G401 (cell line): ENCODE measurements around the gene CTCFL. TPM values are rescaled to one million over a fixed set of nuclear protein-coding genes. Genes with fewer than 3 reads are reported as not detected.
"Not testable (repeated sequence)": the region's sequence is repeated elsewhere in the genome, so short reads cannot be mapped to it uniquely, and the experiment has no call there.

Experiments
- DNase-seq: peaks from one replicate; pipeline ENCODE4 v3.0.0-alpha.2; 2015; ENCODE audit warnings: low spot score
- in situ Hi-C: cut with HindIII; loops from 2 replicates; pipeline ENCODE4 v1.10.0; 2016; ENCODE audit warnings: low sequenced_read_pairs, mixed read lengths
- total RNA-seq: library from RNA; depleted of rRNA; stranded (reverse); fragments of >200 nt; shearing (Covaris generic); gene quantifications from 2 replicates; pipeline ENCODE4 v1.2.3, GENCODE V29; 2014

Gene CTCFL
- total RNA-seq, 1 experiment from 2014 or later = 0.03 TPM

- in situ Hi-C loops = no loop called here
Observed at GRCh38 chr20:57513199-57513598, 11.7 kb downstream of the CTCFL start.

GRCh38 chr20:57512432-57512831, 12.5 kb downstream of the CTCFL start:
- no peak for DNase-seq
- in situ Hi-C loops = no loop called here

More at GRCh38 chr20:57513199-57513598, 11.7 kb downstream of the CTCFL start:
- DNase-seq = no peak

GRCh38 chr20:57511709-57512108, 13.2 kb downstream of the CTCFL start:
- DNase-seq, in situ Hi-C loops: not testable (repeated sequence)

GRCh38 chr20:57509665-57510237, 15.2 kb downstream of the CTCFL start:
- in situ Hi-C loops = no loop called here
- DNase-seq = no peak

- in situ Hi-C loops = no loop called here
- DNase-seq = no peak
Observed at GRCh38 chr20:57508831-57509230, 16.1 kb downstream of the CTCFL start.

GRCh38 chr20:57508381-57508780, 16.6 kb downstream of the CTCFL start:
- no peak for DNase-seq
- in situ Hi-C loops = no loop called here

GRCh38 chr20:57507477-57507876, 17.5 kb downstream of the CTCFL start:
- in situ Hi-C loops = no loop called here
- peak; percentile 25 for DNase-seq

GRCh38 chr20:57505979-57506378, 19.0 kb downstream of the CTCFL start:
- in situ Hi-C loops = no loop called here
- no peak for DNase-seq

- in situ Hi-C loops = no loop called here
- DNase-seq = no peak
Observed at GRCh38 chr20:57504411-57504810, 20.5 kb downstream of the CTCFL start.

- in situ Hi-C loops = no loop called here
- no peak for DNase-seq
Observed at GRCh38 chr20:57503035-57503658, 21.8 kb downstream of the CTCFL start.

- in situ Hi-C loops = no loop called here
- peak; percentile 15 for DNase-seq
Observed at GRCh38 chr20:57502336-57502700, 22.6 kb downstream of the CTCFL start.

- DNase-seq = peak; percentile 84
- in situ Hi-C loops = no loop called here
Observed at GRCh38 chr20:57501461-57502335, 23.2 kb downstream of the CTCFL start.

- in situ Hi-C loops = no loop called here
- DNase-seq = peak; percentile 47
Observed at GRCh38 chr20:57500962-57501361, 24.0 kb downstream of the CTCFL start.

GRCh38 chr20:57500235-57500634, 24.7 kb downstream of the CTCFL start:
- in situ Hi-C loops = no loop called here
- DNase-seq = no peak

- no peak for DNase-seq
- in situ Hi-C loops = loop anchor here (10.0 kb wide), 1 partner anchor 145 kb away; the partner anchor contains the start of gene RAE1
Observed at GRCh38 chr20:57499676-57500075, 25.3 kb downstream of the CTCFL start.

GRCh38 chr20:57498425-57499400, 26.2 kb downstream of the CTCFL start:
- peak; percentile 23 for DNase-seq
- in situ Hi-C loops = loop anchor here (10.0 kb wide), 1 partner anchor 144 kb away; the partner anchor contains the start of gene RAE1

- in situ Hi-C loops = loop anchor here (10.0 kb wide), 1 partner anchor 142 kb away; the partner anchor contains the start of gene RAE1
- DNase-seq = no peak
Observed at GRCh38 chr20:57496592-57496991, 28.3 kb downstream of the CTCFL start.

- in situ Hi-C loops = loop anchor here (10.0 kb wide), 1 partner anchor 141 kb away; the partner anchor contains the start of gene RAE1
- DNase-seq = no peak
Observed at GRCh38 chr20:57495978-57496377, 29.0 kb downstream of the CTCFL start.
